Stimulated activated CD8-positive, alpha-beta memory T cell treated with anti-CD3 and anti-CD28 coated beads, Interleukin-2, amount 100 ng/mL, for 1 hour (primary cell): Measurements from ENCODE around the gene PNMA1.

Source experiments
- DNase-seq, 2 donors: peaks; one replicate each; pipeline ENCODE4 v3.0.0-alpha.2; 2020; ENCODE audit warnings: low read depth in 2 of 2

Gene PNMA1

DNA sequence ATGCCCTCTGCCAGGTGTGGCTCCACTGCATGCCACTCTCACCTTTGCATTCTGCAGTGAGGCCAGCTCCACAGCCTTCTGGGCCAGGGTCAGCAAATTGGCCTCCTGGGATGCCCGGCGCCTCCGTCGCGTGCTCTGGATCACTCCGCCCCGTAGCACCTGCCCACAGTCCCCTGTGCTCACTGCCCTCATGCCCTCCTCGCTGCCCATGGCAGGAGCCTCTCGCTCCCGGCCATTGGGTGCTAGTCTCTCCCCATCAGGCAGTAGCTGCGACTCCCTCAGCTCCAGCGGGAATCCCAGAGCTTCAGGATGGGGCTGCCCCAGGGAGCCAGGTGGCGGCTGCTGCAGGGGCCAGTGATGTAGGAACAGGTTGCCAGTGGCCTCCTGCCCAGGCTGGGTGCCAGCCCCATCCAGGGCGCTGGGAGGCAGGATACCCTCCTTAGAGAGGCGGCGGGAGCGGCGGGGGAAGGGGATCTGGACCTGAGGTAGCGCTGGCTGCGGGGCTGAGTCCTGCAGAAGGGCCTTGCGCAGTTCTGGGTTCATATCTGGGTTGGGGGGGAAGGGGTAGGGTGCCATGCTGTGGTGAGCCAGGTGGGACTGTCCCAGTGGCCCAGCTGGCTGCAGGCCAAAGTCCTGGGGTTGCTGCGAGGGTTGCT is 24.5 kb upstream of the PNMA1 start:
- DNase-seq, result no peak

DNA sequence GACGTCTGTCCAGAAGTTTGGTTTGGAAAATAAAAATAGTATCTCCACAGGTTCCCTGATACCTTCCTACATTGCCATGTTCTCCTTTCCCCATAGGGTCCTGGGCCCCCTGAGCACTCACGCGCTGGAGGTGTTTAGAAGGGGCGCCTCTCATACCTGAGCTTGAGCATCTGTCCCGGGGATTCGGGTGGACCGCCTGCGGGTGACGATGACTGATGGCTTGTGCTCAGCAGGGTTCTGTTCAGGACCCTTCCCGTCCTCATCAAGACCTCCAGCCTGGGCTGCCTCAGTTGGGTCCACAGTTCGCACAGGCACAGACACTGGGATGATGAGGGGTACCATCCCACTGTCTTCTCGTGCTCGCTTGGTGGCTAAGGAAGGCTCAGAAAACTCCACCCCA is 22.7 kb upstream of the PNMA1 start:
- no peak for DNase-seq

DNA sequence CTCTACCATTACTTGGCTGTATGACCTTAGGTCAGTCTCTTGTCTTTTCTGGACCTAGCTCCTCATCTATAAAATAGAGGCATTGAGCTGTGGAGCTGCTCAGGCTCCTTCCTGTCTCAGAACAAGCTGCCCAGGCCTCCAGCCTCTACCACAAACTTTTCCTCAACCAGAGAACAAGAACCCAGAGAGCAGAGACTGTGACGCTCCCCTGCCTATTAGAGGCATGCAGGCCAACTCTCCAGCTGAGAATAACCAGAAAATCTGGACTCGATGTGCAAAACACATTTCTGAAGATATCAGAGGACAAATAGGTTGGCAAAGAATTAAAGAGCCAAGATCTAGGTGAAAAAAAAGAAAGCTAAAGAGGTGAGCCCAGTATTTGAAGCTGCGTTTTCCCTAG is 17.8 kb upstream of the PNMA1 start:
- DNase-seq, result no peak

DNA sequence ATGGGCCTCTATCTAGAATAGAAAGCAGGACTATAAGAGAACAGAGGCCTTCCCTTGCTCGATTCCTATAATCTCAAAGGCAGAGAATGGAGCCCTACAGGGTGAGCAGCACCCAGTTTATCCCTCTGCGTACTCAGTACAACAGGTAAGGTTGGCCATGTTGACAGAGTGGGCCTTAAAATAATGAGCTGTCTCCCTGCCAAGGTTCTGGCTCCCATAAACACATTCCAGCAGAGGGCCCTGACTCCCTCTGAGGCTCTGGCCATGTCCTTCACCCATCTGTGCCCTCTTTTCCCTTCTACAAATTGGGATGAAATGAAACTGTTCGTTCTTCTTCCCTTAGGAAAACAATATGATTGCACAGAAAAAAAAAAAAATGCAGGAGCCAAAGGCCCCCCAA is 16.9 kb upstream of the PNMA1 start:
- no peak for DNase-seq

DNA sequence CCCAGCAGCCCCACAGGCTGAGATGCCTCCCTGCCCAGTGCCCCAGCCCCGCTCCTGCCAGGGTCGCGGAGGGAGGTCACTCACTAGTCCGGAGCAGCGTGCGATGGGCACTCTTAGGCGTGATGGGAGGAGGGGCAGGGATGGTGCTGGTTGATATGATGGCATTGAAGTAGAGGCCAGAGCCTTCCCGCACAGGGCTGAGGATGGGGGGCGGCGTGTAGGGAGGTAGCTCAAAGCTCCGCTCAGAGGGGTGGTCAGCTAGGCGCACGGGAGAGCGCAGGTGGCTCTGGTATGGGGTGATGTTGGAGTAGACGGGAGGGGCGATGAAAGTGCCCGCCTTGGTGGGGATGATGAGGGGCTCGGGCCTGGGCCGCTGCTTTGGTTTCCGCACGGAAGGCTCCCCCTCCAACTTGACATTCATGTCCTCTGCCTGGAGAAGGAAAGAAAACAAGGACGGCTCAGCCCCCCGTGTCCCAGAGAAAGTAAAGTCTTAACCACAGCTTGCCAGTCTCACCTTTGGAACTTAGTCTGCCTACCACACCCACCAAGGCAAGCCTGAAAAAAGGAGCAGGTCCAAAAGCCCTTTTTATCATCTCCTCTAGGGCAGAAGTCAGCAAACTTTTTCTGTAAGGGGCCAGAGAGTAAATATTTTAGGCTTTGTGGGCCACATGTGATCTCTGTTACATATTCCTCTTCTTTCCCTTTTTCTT is 15.5 kb upstream of the PNMA1 start:
- no peak for DNase-seq

DNA sequence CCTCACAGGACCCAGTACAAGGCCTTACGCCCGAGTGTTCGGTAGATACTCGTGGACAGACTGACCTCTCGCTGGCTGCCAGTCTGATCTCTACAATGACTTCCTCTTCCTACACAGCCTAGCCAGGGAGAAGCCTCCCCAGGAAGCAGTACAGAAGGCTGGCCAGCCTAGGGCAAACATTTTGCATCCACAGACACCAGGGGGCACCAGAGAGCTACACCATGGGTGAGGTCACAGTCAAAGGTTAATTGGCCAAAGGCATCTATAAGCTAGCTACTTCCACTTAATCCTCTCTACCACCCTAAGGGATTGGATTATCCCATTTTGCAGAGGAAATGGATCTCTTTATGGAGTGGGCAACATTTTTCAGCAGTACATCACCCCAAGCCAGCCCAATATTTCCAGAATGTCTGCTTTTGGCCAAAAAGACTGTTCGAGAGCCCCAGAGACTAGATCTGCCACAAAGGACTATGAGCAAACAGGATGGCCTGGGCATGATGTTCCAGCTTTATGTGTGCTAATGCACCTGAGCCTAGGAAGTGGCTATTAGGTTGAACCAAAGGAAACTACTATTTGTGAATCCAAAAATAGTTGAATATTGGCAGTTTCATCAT is 14.6 kb upstream of the PNMA1 start:
- DNase-seq, result peak; percentile 73 to 79

DNA sequence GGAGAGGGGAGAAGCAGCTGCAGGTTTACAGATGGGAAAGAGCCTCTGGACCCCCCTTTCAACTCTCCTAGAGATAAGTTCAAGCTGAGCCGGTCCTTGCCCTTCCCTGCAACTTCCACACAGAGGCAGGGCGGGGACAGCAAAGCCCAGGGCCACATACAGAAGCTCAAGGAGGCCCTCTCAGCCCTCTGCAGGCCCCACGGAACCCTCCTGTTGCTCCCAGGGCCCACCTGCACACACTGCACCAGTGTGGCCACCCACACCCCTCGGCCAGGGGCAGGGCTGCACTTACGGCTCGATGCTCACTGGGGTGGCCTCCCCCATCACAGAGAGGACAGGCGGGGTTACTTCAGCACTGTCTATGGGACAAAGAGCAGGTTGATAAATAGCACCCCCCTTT is 13.0 kb upstream of the PNMA1 start:
- no peak for DNase-seq

DNA sequence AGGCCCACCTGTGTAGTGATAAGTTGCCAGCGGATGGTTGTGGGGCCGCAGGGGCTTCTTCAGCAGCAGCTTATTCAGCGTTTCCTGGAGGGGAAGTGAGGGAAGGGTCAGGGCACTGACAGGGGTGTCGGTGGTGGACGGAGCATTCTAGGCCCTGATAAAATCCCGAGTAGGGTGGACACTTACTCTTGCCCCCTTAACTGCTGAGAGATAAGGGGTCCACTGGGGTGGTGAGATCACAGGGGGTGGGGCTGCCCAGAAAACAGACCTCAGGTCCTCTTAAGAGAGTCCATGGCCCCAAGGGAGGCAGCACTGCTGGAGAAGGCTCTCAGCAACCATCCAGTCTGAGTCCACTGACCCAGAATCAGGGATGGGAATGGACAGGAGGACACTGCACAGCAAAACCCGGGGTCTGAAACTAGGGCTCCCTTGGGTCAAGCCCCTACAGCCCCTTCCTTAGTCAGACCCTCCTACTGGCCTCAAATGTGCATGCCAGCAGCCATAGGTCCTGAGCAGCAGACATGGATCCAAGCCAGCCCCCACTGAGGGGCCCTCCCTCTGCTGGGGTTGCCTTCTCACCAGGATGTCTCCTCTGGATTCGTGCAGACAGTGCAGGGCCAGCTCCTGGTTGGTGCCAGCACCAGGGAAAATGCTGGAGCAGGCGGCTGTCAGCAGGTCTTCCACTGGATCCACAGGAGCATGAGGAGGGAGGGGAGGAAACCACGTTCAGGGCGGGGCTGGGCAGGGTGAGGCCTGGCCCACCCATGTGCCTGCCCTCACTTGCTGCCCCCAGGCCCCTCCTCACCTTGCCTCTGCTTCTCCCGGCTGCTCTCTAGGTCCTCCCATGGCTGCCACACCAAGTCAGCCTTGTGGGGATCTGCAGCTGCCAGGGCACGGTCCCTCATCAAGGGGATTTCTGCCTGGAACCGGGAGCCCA is 12.1 kb upstream of the PNMA1 start:
- no peak for DNase-seq

DNA sequence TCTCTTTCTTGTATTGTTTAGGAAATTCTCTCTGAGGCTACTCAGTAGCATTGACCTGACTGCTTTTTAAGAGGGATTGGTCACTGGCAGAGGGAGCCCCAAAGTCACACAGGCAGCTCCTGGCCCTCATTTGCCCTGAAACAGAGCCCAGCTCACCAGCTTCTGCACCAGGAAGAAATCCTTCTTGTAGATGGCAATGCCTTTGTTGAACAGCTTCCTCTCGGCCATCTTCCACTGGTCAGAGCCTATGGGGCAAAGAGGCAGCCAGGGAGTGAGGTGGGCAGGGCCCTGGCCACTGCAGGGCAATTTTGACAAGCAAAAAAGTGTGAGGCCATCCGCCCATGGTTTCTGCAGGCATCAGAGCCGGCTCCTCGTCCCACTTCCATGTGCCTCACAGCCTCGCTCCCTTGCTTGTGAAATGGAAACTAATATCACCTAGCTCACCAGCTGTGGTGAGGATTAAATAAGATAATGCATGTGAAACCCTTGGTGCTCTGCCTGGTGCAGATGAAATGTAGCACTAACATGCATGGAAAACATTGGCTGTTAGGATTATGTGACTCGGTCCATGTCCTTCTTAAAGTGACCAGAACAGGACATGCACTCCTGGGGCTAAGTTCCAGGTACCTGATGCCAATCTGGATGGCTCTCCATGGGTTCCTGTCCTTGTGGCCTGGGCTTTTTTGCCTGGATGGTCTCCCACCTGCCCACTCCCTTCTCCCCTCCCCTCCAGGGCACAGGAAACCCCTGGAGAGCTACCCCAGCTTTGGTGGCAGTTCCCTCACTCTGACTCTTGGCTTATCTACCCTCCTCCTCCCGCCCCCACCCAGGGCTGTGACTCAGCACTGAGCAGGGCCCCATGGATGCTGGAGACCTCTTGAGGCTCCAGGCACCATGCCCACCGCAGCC is 11.2 kb upstream of the PNMA1 start:
- no peak for DNase-seq

DNA sequence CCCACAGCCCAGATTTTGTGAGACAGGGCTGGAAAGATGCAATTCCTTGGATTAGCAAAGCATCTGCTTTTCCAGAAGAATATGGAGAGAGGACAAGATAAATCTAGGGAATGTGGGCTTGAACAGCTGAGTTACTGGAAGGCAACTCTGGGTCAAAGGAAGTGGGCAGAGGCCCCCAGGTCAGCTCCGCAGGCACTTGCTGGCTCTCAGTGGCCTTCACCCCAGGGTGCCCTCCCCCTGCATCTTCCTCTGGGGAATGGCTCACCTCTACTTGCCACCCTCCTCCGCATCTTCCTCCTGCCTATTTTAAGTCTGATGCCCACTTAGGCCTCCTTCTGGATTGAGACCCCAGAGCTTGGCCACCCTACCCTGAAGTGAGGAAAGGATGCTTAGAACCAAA is 10.5 kb upstream of the PNMA1 start:
- DNase-seq, result no peak

DNA sequence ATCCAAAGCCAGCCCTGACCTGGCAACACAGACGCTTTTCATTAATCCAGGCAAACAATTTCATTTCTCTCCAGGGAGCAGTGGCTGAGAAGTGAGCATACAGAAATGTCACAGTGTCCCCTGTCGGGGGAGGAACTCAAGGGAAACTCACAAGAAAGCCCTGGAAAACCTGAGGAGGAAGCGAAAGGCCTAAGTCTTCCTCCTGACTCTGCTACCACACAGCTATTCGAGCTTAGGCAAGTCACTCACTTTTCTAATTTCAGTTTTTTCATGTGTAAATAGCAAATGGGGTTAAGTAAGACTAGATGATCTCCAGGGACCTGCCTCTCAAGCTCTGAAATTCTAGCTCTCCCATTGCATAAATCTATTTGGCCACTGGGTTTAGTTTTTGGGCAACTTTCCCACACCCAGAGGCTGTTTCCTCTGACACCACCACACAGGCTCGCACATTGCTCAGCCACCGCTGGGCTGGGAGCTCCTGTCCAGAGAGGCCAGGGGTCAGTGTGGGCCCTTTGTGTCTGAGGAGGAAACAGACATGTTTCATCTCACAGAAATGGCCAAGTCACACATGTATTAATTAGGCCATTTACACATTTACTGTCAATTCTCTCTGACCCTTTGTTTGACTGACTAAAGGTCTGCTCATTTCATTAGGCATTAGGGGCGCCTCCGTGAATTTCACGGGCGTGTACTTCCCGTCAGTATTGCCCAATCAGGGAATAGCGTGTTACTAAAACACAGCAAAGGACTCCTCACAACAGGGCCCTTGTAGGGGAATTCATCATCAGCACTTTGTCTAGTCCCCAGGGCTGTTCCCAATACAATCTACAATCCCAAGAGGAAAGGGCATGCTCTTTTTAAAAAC is 9.8 kb upstream of the PNMA1 start:
- no peak for DNase-seq

DNA sequence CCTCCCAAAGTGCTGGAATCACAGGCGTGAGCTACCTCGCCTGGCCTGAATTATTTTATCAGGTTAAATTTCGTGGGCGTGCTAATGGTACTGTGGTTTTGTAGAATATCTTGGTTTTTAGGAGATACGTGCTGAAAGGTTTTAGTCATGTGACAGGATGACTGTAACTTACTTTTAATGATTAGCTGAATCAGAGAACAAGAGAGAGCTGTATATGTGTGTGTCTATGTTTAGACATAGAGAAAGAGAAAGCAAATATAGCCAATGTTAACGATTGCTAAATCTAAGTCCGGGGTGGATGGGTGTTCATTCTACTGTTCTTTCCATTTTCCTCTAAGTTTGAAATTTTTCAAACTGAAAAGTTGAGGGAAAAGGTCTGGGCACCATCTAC is 9.2 kb upstream of the PNMA1 start:
- DNase-seq, result no peak

DNA sequence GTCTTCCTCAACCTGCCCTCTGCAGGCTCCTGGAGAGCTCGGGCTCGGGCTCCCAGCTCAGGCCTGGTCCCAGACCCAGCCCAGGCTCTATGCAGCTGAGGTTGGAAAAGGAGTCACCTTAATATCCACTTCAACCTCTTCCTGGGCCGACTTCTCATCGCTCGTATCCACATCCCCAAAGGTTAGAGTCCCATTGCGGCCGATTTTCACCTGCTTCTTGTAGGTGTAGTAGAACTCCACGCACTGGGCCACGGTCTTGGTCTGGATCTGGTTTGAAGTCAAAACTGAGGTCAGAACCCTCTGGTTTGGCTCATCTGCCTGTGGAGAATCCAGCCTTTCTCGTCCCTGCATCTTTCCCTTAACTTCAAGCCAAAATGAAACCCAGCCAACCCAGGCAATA is 8.4 kb upstream of the PNMA1 start:
- no peak for DNase-seq

DNA sequence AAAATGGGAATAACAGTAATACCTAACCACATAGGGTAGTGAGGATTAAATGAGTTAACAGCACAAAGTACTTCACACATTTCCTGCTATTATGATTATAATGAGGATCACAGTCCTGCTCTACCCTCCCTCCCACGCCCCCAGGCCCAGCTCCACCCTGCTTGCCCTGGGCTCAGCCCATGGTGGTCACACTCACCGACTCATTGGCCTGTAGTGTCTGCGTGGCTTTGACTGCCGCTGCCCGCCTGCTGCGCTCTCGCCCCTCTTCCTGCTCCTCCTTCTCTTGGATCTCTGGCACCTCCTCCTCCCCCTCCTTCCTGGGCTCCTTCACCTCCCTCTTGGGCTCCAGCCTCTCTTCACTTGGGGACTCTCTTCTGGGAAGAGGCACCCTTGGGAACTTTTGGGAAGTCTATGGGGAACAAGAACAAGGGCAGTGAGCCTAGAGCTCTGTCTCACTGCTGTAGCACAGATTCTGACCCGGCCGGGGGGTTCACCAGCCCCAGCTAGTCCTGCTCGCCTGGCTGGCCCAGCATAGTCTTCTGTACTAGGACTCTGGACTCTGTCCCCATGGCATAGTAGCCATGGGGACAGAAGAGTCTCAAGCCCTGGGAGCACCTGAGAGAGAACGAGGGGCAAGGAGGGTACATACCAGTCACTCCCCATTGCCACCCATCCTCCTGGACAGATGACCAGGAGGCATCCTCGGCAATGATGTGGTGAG is 7.1 kb upstream of the PNMA1 start:
- DNase-seq, result no peak

DNA sequence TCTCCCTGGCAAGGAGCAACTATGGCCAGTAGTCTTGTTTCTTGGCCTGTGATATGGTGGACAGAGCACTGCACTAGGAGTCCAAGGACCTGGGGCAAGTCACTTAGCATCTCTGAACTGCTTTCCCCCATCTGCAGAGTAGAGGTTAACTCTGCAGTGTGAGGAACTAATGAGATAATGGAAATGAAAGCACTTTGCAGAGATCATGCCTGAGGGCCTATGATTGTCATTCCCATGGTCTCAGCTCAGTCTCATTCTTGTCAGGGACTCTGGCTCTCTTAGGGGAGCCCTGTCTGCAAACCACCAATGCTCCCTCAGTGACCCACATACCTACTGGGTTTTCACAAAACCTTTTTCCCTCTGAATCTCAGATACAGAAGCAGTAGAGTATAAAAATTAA is 6.5 kb upstream of the PNMA1 start:
- DNase-seq, result no peak

DNA sequence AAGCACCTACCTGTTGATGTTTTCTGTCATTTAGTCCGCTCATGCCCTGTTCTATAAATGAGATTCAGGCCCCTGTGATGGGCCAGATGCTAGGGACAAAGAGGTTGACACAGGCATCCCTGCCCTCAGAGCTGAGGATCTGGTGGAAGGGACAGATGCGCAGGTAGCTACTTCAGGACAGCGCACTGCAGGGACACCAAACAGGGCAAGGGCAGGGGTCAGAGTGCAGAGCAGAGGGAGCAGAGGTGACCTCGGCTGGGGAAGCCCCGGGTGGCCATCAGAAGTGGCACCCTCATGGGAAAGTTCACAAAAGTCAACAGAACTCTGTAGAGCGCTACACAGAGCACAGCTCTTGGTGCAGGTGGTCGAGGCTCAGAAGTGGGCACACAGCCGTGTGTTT is 5.6 kb upstream of the PNMA1 start:
- no peak for DNase-seq

DNA sequence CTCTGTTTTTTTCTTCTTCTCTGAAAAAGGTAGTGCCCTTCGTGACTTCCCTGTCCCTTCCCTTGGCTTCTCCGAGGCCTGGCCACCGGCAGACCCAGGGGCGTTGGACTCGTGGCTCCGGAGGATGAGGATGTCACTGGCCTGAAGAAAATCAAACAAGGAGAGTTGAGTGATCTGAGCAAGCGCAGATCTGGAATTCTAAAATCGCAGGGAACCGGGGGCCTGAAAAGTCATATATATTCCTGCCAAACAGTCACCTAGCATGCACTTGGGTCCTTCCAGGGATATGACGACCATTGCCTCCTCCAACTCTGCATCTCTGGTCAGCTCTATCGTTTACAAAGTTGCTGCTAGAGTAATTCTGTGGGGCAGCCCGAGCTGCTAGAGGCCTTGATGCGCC is 5.2 kb upstream of the PNMA1 start:
- no peak for DNase-seq

DNA sequence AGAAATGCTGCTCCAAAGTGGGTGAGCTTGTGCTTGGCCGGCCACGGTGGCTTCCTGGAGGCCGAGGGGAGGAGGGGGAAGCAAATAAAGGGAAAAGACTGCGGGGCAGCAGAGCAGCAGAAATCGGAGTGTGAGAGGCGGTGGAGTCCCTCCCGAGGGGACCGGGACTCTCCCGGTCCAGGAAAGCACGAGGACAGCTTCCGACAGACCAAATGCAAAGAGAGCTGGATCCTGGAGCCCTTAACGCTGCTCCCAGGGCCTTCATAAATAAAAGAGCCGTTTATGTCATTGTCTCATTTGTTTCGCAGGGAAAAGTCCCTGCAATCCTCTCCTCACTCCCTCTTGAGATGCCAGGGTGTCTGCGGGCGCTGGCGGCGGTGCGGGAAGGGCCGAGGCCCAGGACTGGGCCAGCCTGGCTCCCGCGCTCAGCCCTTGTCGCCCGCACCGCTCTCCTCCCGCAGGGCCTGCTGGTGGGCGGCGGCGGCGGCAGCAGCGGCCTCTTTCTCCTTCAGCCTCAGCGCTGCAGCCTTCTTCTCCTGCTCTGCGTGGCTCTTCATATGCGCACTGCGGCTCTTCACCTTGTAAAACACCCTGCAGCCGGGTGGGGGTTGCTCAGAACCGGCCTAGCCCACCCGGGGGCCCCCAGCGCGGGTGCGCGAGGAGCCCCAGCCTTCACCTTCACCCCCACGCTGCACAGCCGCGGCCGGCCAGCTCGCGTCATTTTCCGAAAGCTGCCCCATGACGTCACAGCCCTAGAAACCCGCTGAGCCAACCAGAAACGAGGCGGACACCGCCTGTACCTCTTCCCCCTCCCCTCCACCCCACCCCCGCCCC is 4.5 kb upstream of the PNMA1 start:
- DNase-seq, result no peak
